ENCODE measurements around the gene APOOL. TPM values are rescaled to one million over a fixed set of nuclear protein-coding genes. Genes with fewer than 3 reads are reported as not detected.

APOOL gene
- total RNA-seq, 1 donor from 2014 or later, result 7.0 TPM

DNA sequence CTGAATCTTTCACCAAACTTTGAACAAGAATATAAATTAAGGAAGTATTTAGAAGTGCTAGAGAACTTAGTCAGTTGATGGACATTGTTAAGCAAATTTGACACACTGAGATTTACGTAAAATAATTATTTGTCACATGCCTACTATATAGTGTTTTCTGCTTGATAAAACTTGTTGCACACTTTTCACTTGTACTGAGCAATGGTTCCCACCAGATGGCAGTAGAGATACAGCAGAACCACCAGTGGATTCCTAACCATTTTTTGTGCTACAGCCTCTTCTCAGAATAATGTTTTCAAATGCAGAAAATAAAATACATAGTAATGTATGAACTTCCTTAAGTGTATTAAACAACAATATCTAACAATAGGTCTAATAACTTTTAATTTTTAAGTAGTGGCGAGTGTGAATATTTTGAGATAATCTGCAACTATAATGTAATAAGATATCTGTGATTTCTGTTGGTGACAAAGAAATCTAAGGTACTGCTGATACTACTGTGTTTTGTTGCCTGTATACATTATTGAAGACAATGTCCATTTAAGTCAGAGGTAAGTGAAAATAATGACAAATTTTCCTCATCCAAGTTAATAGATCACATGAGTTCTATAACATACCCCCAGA, 81.2 kb downstream of the APOOL start:
- no peak for DNase-seq

DNA sequence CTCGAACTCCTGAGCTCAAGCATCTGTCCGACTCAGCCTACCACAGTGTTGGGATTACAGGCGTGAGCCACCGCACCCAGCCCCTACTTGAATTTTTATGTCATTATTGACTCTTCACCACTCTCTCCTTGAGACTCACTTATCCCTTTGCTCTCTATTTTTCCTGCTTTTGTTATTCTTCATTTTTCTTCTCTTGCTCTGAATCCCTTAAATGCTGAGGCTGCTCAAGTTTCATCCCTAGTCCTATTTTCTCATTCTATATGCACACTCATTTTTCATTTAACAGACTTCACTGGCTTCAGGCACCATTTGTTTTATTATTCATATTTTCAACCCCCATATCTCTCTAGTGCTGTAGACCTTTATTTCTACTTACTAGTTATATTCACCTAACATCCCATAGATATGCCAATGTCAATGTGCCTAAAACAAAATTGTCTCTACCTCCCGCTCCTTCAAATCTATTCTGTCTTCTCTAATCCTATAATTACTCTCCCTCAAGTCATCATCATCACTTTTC, 85.7 kb downstream of the APOOL start:
- no peak for DNase-seq

DNA sequence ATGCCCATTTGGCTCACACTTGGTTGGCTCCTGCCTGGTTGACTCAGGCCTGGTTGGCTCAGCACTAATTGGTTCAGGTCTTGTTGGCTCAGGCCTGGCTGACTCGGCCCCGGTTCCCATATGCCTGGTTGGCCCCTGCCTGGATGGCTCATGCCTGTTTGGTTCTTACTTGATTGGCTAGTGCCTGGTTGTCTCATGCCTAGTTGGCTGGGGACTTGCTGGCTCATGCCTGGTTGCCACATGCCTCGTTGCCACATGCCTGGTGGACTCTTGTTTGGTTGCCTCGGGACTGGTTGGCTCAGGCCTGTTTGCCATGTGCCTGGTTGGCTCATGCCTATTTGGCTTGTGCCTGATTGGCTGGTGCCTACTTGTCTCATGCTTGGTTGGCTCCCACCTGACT, 103.7 kb downstream of the APOOL start:
- no peak for DNase-seq

DNA sequence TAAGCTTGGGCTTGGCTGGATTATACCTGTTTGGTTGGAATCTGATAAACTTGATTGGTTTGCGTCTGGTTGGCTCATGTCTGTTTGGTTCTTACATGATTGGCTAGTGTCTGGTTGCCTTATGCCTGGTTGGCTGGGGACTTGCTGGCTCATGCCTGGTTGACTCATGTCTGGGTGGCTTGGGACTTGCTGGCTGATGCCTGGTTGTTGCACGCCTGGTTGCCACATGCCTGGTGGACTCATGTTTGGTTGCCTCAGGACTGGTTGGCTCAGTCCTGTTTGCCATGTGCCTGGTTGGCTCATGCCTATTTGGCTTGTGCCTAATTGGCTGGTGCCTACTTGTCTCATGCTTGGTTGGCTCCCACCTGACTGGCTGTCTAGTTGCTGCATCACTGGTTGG, 104.5 kb downstream of the APOOL start:
- DNase-seq, result no peak

DNA sequence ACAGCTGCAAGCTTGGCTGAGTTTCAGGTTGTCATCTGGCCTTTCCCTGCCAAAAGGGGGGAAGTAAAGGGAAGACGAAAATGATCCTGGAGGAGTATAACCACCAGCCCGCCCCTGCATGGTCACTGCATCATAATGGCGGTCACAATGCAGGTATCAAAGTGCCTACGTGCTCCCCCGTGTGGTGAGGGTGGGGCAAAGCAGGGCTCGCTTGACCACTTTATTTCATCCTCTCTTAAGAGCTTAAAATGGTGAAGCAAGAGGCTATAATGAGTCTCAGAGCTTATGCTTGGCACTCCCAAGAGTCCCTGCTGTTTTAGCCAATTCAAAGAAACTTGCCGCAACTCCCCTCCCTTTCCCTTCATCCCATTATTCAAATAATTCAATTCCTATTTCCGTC, 105.6 kb downstream of the APOOL start:
- no peak for DNase-seq

DNA sequence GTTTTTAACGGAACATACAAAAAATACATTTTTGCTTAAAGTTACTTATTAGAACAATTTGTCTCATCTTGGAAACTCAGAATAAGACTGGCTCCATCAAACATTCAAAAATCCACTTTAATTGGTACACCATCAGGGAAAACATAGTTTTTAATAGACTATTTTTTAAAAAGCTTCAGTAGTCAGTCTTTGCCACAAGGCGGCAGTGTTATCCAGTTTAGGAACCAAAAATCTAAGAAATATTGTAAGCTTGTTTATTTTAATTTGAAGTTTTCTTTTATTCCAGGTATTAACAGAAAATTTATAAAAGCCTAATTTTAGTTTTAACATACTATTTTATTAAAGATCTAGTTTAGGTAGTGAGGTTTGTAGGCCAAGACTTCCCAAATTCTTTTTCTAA, 107.7 kb downstream of the APOOL start:
- DNase-seq, result no peak

DNA sequence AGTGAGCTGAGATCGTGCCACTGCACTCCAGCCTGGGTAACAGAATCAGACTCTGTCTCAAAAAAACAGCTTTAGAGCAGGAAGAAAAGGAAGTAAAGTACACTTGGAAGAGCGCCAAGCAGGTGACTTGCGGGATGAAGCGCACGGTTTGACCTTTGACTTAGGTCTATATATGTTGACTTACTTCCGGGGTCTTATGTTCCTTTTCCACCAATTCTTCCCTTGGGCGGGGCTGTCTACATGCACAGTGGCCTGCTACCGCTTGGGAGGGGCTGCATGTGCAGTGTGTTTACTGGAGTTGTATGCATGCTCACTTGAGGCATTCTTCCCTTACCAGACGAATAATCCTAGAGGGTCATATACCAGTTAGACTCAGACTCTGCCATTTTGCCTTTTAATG, 108.6 kb downstream of the APOOL start:
- no peak for DNase-seq

DNA sequence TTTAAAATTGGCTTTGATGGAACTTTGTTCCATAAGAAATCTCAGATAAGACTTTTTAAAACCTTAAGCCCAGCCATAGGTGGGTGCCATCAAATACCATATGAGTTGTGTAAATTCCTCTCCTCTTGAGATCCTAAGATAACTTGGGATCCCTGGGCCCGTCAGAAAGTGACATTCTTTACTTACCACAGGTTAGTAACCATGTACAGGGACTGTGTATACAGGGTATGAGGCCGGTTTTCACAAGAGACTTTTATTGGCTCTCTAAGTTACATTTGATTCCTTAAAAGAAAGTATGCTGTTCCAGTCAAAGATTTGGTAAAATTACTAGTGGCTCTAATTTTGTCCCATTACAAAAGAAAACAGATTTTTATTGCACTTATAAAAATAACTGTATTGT, 110.1 kb downstream of the APOOL start:
- DNase-seq, result no peak

DNA sequence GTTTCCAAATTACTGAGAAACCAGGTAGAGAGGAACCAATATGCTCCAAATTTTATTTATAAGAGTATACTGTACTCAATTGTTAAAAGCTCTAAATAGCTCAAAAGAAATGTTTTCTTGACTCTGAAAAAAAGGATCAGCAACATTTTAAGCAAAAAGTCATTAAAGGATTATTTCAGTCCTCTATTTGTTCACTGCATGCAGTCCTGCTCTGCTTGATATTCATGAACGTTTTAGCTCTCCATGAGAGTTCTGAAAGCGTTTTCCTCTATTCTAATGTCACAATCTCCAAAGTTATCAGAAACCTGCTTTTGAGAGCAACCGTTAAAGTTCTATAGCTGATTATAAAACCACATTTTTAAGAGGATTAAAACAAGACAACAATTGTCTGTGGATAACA, 110.5 kb downstream of the APOOL start:
- DNase-seq, result no peak

DNA sequence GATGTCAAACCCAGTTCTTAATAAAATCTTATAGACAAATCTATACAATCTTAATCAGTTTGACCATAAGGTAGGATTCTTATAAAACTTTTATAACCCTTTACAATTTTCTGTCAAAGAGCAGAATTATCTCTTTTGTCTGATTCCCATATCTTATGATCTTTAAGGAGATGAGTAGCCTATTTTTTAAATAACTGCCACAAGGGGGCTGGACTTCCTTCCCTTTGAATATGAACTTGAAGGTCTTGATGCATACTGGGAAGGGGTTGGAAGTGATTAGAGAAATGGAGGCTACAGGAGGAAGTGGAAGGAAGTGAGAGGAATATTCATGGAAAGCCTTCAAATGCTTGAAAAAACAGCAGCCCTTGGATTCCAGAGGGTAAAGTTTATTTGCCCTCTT, 111.1 kb downstream of the APOOL start:
- DNase-seq, result no peak

DNA sequence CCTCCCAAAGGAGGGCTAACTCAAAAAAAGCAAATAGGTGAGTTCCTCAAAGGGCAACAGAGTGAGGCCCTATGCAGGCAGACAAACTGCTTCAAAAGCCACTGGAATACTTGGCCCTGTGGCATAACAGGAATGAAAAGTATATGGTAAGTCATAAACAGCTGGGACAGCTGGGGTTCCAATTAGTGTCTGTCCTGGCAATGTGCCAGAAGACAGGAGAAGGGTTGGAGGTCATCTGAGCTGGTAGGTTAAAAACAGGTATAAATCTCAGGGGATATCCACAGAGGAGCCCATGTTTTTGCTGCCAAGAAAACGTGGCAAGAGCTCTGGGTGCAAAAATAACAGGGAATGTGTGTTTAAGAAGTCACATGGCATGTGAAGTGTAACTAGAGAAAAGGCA, 111.6 kb downstream of the APOOL start:
- DNase-seq, result no peak

DNA sequence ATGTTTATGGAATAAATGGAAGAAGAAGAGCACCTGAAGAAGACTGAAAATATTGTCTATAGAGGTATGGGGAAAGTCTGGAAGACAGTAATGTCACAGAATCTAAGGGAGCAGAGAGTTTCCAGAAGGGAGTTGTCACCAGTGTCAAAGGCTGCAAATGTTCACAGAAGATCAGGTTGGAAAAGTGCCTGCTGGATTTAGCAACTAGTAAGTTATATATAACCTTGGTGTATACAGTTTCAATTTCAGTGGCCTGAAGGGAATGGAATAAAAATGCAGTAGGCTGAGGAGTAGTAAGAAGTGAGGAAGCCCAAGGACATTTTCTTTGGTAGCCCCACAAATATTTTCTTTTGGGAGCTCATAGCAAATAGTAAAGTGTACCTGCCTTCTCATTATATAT, 132.7 kb downstream of the APOOL start:
- no peak for DNase-seq

DNA sequence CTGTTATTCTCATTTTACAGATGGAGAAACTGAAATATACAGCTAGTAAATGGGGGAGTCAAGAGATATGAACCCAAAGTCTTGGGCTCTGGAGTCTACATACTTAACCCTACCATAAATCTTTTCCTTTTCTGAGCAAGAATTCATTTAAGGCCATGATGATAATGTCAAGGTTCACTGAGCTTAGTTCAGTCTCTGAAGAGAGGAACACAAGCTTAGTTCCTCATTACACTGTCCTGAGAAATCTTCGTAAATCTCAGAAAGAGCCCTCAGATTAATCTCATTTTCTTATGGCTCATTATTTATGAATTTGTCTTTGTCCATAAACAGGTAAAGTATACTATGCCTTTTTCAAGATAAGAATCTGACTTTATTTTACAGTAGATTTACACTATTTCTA, 135.7 kb downstream of the APOOL start:
- DNase-seq, result no peak

DNA sequence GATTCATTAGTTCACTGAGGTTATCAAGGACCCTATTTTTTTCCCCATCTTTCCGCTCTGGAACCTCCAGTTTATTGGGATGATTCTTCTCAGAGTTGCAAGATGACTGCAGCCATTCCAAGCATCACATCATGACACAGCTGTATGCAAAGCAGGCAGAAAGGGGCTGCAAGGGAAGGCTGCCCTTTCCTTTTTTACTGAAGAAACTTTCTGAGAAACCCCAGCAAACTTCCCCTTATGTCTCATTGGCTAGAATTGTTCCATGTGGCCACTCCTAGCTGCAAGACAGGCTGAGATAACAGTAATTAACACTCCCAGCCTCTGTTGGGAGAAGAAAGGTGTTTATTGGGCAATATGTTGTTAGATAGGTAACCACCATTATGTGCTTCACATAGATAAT, 137.3 kb downstream of the APOOL start:
- DNase-seq, result no peak

Other genes starting within 250 kb of the APOOL start
- gene SATL1, start 239.9 kb downstream of the APOOL start, total RNA-seq, result 1.2 TPM
- gene ZNF711, start 240.1 kb downstream of the APOOL start, total RNA-seq, result 127 TPM

Data from occipital lobe (tissue), 2 donors.